GM23338 (cell line): ENCODE data around the gene RBM48. TPM values are rescaled to one million over a fixed set of nuclear protein-coding genes. Genes with fewer than 3 reads are reported as not detected.

Experiments
- ATAC-seq: fragments of 200-7000 bp; cut with Tn5 transposase; 3 replicates; pipeline ENCODE4 v1.9.1; 2020
- DNase-seq: peaks from one replicate; pipeline ENCODE4 v3.0.0-alpha.2; 2015; ENCODE audit warnings: low spot score
- H2AFZ ChIP-seq: fragments of 200-600 bp; sonication (generic); 2 replicates; pipeline ENCODE4 v1.8.0; 2016; ENCODE audit warnings: antibody characterized with exemption, mild to moderate bottlenecking, moderate library complexity
- H3F3A ChIP-seq: fragments of 200-600 bp; sonication (generic); replicated peaks from 2 replicates; pipeline ENCODE4 v1.8.0; 2017; ENCODE audit warnings: antibody characterized with exemption, mixed run types, low read depth
- H3K27ac ChIP-seq: fragments of 200-600 bp; sonication (generic); 2 replicates; pipeline ENCODE4 v1.6.1; 2016; ENCODE audit warnings: low read depth
- H3K27me3 ChIP-seq: fragments of 200-600 bp; sonication (generic); 2 replicates; pipeline ENCODE4 v1.8.0; 2016; ENCODE audit warnings: mild to moderate bottlenecking, mixed run types, moderate library complexity; ENCODE audit not compliant: insufficient read depth
- H3K36me3 ChIP-seq: fragments of 200-600 bp; sonication (generic); 2 replicates; pipeline ENCODE4 v1.8.0; 2016; ENCODE audit warnings: mild to moderate bottlenecking; ENCODE audit not compliant: insufficient read depth
- H3K4me1 ChIP-seq: fragments of 200-600 bp; sonication (generic); 2 replicates; pipeline ENCODE4 v1.8.0; 2016; ENCODE audit warnings: mild to moderate bottlenecking, moderate library complexity; ENCODE audit not compliant: insufficient read depth
- H3K4me2 ChIP-seq: fragments of 200-600 bp; sonication (generic); 2 replicates; pipeline ENCODE4 v1.7.1; 2017; ENCODE audit warnings: mixed run types
- H3K4me3 ChIP-seq: fragments of 200-600 bp; sonication (generic); 2 replicates; pipeline ENCODE4 v1.6.1; 2016; ENCODE audit warnings: mixed run types
- H3K79me2 ChIP-seq: fragments of 200-600 bp; sonication (generic); replicated peaks from 2 replicates; pipeline ENCODE4 v1.8.0; 2017; ENCODE audit warnings: mild to moderate bottlenecking; ENCODE audit not compliant: insufficient read depth
- H3K9me2 ChIP-seq: fragments of 200-600 bp; sonication (generic); 2 replicates; pipeline ENCODE4 v1.8.0; 2017; ENCODE audit not compliant: insufficient read depth
- H4K20me1 ChIP-seq: fragments of 200-600 bp; sonication (generic); replicated peaks from 2 replicates; pipeline ENCODE4 v1.8.0; 2017; ENCODE audit warnings: mild to moderate bottlenecking; ENCODE audit not compliant: insufficient read depth
- H3K27ac Mint-ChIP-seq: 2 replicates; pipeline ENCODE4 v1.8.0; 2020; ENCODE audit warnings: inconsistent platforms, mild to moderate bottlenecking, moderate library complexity, mixed read lengths
- H3K27me3 Mint-ChIP-seq: 3 replicates; pipeline ENCODE4 v1.8.0; 2022; ENCODE audit warnings: low read depth, mild to moderate bottlenecking, moderate library complexity, mixed read lengths, inconsistent platforms; ENCODE audit not compliant: insufficient read depth, poor library complexity
- H3K36me3 Mint-ChIP-seq: 3 replicates; pipeline ENCODE4 v1.8.0; 2021; ENCODE audit warnings: low read depth, mild to moderate bottlenecking, inconsistent platforms, moderate library complexity, mixed read lengths
- H3K4me1 Mint-ChIP-seq: 3 replicates; pipeline ENCODE4 v1.8.0; 2020; ENCODE audit warnings: mild to moderate bottlenecking, inconsistent platforms, mixed read lengths
- H3K4me3 Mint-ChIP-seq: 3 replicates; pipeline ENCODE4 v1.8.0; 2021; ENCODE audit warnings: moderate library complexity, mild to moderate bottlenecking, inconsistent platforms, mixed read lengths
- H3K9me3 Mint-ChIP-seq: 3 replicates; pipeline ENCODE4 v1.8.0; 2020; ENCODE audit warnings: moderate library complexity, mild to moderate bottlenecking, inconsistent platforms, mixed read lengths
- CREB1 ChIP-seq: fragments of 250-450 bp; sonication (Bioruptor Pico); IDR thresholded peaks from 2 replicates; pipeline ENCODE4 v1.5.0; 2020; ENCODE audit warnings: low read depth, mild to moderate bottlenecking, moderate library complexity
- EZH2phosphoT487 ChIP-seq: fragments of 200-600 bp; sonication (generic); IDR thresholded peaks from one replicate; pipeline ENCODE4 v1.8.1; 2018; ENCODE audit warnings: antibody characterized with exemption; ENCODE audit not compliant: unreplicated experiment
- JUNB ChIP-seq: IDR thresholded peaks from one replicate; pipeline ENCODE4 v1.6.1; 2016; ENCODE audit warnings: antibody characterized with exemption; ENCODE audit not compliant: unreplicated experiment
- NANOG ChIP-seq: IDR thresholded peaks from 2 replicates; pipeline ENCODE4 v1.6.1; 2016; ENCODE audit warnings: antibody characterized with exemption, borderline replicate concordance
- STAT1 ChIP-seq: IDR thresholded peaks from one replicate; pipeline ENCODE4 v1.6.1; 2016; ENCODE audit warnings: antibody characterized with exemption; ENCODE audit not compliant: unreplicated experiment
- polyA plus RNA-seq: library from polyadenylated mRNA; unstranded; fragments of >200 nt; fragmentation: Nextera tagmentation; extraction: Ambion mirVana; gene quantifications from 2 replicates; pipeline ENCODE4 v1.2.1, GENCODE V29; 2016
- total RNA-seq: library from RNA; depleted of rRNA; stranded (reverse); fragments of >200 nt; shearing (Covaris generic); gene quantifications from 2 replicates; pipeline ENCODE4 v1.2.3, GENCODE V29; 2014
- TF ChIP-seq, protein P1 (sequence below), 2 experiments: fragments of 200-600 bp in 1 of 2; sonication (generic) in 1 of 2; conservative IDR thresholded peaks; 2 replicates each; pipeline versions ENCODE4 v1.5.1 to v1.6.1; 2016 to 2017; ENCODE audit warnings: antibody characterized with exemption in 2 of 2, low read depth in 2 of 2, mild to moderate bottlenecking in 2 of 2, moderate library complexity in 1 of 2
- TF ChIP-seq, protein P2 (sequence below): fragments of 250-450 bp; sonication (Bioruptor Pico); IDR thresholded peaks from 2 replicates; pipeline ENCODE4 v1.5.0; 2020; ENCODE audit warnings: mild to moderate bottlenecking, moderate library complexity

The RBM48 gene
- total and polyA plus RNA-seq, 2 experiments from 2014 or later: 8.8 to 11.1 TPM

DNA sequence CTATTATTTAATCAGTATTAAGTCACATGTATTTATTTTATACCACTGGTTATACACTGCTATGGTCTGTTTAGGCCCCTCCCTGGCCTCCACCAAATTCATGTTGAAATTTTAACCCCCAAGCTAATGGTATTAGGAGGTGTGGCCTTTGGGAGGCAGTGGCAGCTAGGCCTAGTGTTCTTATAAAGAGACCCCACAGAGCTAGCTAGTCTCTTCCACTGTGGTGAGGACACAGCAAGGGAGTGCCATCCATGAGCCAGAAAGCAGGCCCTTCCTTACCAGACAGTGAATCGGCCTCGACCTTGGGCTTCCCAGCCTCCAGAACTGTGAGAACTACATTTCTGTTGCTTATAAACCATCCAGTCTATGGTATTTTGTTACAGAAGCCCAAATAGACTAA, 28.7 kb downstream of the RBM48 start:
- DNase-seq (no peak), ATAC-seq (peak; percentile 80)
- Histone ChIP-seq H4K20me1 (no peaks in the 10 kb centered on the region; the same call in 1 of the 2 replicates), H3K27ac (0 out of 2 replicates have a peak overlapping the region, but pooled peaks have one; percentile 23), H3F3A (no peaks in the 10 kb centered on the region; the same call in 1 of the 2 replicates), H3K27me3 (no peaks in the 10 kb centered on the region), H3K4me3 (no peak overlapping the region), H3K36me3 (0 out of 2 replicates have a peak, but pooled peaks cover 1% of the 10 kb centered on the region), H3K4me1 (no peaks in the 10 kb centered on the region), H3K4me2 (no peak overlapping the region), H3K79me2 (no peaks in the 10 kb centered on the region), H3K9me2 (no peaks in the 10 kb centered on the region), H2AFZ (no peak overlapping the region)
- Mint-ChIP-seq H3K27ac (no peak overlapping the region), H3K4me3 (no peak overlapping the region), H3K4me1 (no peaks in the 10 kb centered on the region), H3K27me3 (peaks cover 6% of the 10 kb centered on the region), H3K36me3 (peaks cover 2% of the 10 kb centered on the region; the same call in 1 of the 3 replicates), H3K9me3 (no peaks in the 10 kb centered on the region)
- TF ChIP-seq, protein P1, sequence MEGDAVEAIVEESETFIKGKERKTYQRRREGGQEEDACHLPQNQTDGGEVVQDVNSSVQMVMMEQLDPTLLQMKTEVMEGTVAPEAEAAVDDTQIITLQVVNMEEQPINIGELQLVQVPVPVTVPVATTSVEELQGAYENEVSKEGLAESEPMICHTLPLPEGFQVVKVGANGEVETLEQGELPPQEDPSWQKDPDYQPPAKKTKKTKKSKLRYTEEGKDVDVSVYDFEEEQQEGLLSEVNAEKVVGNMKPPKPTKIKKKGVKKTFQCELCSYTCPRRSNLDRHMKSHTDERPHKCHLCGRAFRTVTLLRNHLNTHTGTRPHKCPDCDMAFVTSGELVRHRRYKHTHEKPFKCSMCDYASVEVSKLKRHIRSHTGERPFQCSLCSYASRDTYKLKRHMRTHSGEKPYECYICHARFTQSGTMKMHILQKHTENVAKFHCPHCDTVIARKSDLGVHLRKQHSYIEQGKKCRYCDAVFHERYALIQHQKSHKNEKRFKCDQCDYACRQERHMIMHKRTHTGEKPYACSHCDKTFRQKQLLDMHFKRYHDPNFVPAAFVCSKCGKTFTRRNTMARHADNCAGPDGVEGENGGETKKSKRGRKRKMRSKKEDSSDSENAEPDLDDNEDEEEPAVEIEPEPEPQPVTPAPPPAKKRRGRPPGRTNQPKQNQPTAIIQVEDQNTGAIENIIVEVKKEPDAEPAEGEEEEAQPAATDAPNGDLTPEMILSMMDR (conservative IDR thresholded peaks at IDR 0.05; ENCODE audit: low read depth in 2 of 2): 0 out of 4 replicates have a peak, but pooled peaks of 1 of the 2 experiments have one; percentile 11
- no peak for TF ChIP-seq EZH2phosphoT487

DNA sequence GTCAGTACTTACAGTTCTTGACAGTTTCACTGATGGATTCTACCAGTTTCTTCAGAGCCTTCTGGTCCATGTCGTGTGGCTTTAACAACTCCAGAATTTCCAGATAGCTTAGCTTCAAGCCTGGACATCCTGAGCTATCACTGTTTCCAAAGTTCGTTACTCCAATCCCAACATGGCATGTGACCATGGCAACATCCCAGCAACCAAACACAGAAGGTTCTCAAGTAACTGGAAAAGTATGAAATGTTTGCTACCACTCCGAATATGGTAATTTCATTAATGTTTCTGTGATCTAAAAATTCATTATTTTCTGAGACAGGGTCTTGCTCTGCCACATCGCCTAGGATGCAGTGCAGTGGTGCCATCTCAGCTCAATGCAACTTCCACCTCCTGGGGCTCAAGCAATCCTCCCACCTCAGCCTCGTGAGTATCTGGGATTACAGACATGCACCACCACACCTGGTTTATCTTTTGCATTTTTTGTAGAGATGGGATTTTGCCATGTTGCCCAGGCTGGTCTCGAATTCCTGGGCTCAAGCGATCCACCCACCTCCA, 29.3 kb downstream of the RBM48 start:
- no peaks in the 10 kb centered on the region for H3K4me1 Mint-ChIP-seq
- H3K27ac Mint-ChIP-seq: no peak overlapping the region
- Histone ChIP-seq H3K4me2 (no peak overlapping the region), H3K36me3 (0 out of 2 replicates have a peak, but pooled peaks cover 4% of the 10 kb centered on the region), H3K4me3 (no peak overlapping the region), H3K27ac (peak overlapping the region; percentile 2; the same call in 1 of the 2 replicates), H4K20me1 (no peaks in the 10 kb centered on the region; the same call in 1 of the 2 replicates), H3F3A (no peaks in the 10 kb centered on the region; the same call in 1 of the 2 replicates), H3K9me2 (no peaks in the 10 kb centered on the region), H3K27me3 (no peaks in the 10 kb centered on the region), H2AFZ (no peak overlapping the region), H3K79me2 (no peaks in the 10 kb centered on the region), H3K4me1 (no peaks in the 10 kb centered on the region)
- H3K36me3 Mint-ChIP-seq: peaks cover 5% of the 10 kb centered on the region; the same call in 1 of the 3 replicates
- peaks cover 6% of the 10 kb centered on the region for H3K27me3 Mint-ChIP-seq
- ATAC-seq (peak; percentile 38), DNase-seq (no peak)
- no peak overlapping the region for H3K4me3 Mint-ChIP-seq
- H3K9me3 Mint-ChIP-seq: no peaks in the 10 kb centered on the region
- TF ChIP-seq STAT1: no peak
- no peak for TF ChIP-seq NANOG
- no peak for TF ChIP-seq JUNB
- TF ChIP-seq CREB1 (CRISPR knock-in tag): no peak
- TF ChIP-seq, protein P1 (conservative IDR thresholded peaks at IDR 0.05; ENCODE audit: low read depth in 2 of 2): no peak
- TF ChIP-seq, protein P2, sequence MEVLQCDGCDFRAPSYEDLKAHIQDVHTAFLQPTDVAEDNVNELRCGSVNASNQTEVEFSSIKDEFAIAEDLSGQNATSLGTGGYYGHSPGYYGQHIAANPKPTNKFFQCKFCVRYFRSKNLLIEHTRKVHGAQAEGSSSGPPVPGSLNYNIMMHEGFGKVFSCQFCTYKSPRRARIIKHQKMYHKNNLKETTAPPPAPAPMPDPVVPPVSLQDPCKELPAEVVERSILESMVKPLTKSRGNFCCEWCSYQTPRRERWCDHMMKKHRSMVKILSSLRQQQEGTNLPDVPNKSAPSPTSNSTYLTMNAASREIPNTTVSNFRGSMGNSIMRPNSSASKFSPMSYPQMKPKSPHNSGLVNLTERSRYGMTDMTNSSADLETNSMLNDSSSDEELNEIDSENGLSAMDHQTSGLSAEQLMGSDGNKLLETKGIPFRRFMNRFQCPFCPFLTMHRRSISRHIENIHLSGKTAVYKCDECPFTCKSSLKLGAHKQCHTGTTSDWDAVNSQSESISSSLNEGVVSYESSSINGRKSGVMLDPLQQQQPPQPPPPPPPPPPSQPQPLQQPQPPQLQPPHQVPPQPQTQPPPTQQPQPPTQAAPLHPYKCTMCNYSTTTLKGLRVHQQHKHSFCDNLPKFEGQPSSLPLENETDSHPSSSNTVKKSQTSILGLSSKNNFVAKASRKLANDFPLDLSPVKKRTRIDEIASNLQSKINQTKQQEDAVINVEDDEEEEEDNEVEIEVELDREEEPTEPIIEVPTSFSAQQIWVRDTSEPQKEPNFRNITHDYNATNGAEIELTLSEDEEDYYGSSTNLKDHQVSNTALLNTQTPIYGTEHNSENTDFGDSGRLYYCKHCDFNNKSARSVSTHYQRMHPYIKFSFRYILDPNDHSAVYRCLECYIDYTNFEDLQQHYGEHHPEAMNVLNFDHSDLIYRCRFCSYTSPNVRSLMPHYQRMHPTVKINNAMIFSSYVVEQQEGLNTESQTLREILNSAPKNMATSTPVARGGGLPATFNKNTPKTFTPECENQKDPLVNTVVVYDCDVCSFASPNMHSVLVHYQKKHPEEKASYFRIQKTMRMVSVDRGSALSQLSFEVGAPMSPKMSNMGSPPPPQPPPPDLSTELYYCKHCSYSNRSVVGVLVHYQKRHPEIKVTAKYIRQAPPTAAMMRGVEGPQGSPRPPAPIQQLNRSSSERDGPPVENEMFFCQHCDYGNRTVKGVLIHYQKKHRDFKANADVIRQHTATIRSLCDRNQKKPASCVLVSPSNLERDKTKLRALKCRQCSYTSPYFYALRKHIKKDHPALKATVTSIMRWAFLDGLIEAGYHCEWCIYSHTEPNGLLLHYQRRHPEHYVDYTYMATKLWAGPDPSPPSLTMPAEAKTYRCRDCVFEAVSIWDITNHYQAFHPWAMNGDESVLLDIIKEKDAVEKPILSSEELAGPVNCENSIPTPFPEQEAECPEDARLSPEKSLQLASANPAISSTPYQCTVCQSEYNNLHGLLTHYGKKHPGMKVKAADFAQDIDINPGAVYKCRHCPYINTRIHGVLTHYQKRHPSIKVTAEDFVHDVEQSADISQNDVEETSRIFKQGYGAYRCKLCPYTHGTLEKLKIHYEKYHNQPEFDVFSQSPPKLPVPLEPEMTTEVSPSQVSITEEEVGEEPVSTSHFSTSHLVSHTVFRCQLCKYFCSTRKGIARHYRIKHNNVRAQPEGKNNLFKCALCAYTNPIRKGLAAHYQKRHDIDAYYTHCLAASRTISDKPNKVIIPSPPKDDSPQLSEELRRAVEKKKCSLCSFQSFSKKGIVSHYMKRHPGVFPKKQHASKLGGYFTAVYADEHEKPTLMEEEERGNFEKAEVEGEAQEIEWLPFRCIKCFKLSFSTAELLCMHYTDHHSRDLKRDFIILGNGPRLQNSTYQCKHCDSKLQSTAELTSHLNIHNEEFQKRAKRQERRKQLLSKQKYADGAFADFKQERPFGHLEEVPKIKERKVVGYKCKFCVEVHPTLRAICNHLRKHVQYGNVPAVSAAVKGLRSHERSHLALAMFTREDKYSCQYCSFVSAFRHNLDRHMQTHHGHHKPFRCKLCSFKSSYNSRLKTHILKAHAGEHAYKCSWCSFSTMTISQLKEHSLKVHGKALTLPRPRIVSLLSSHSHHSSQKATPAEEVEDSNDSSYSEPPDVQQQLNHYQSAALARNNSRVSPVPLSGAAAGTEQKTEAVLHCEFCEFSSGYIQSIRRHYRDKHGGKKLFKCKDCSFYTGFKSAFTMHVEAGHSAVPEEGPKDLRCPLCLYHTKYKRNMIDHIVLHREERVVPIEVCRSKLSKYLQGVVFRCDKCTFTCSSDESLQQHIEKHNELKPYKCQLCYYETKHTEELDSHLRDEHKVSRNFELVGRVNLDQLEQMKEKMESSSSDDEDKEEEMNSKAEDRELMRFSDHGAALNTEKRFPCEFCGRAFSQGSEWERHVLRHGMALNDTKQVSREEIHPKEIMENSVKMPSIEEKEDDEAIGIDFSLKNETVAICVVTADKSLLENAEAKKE (CRISPR knock-in tag): no peak
